Neural cell (in vitro differentiated cells): Measurements from ENCODE around the gene ZNF768. TPM values are rescaled to one million over a fixed set of nuclear protein-coding genes. Genes with fewer than 3 reads are reported as not detected.
"Not testable (repeated sequence)": the region's sequence is repeated elsewhere in the genome, so short reads cannot be mapped to it uniquely, and the experiment has no call there.

Experiments used
- H2AFZ ChIP-seq: fragments of 200-600, 300-800 bp; sonication (generic), shearing (Covaris generic); 2 replicates; pipeline ENCODE4 v1.6.0; 2014; ENCODE audit warnings: low read depth, mild to moderate bottlenecking, antibody characterized with exemption, low read length, moderate library complexity
- H3F3A ChIP-seq: fragments of 200-600 bp; shearing (Covaris generic); 2 replicates; pipeline ENCODE4 v1.6.1; 2016; ENCODE audit warnings: mild to moderate bottlenecking, moderate library complexity, mixed read lengths, antibody characterized with exemption, low read length; ENCODE audit not compliant: insufficient read depth, poor library complexity, severe bottlenecking
- H3K27ac ChIP-seq: fragments of 200-600, 300-800 bp; sonication (generic), shearing (Covaris generic); 2 replicates; pipeline ENCODE4 v1.5.1; 2014; ENCODE audit warnings: mild to moderate bottlenecking, low read length, moderate library complexity
- H3K27me3 ChIP-seq: fragments of 300-800, 200-600 bp; sonication (generic), shearing (Covaris generic); 2 replicates; pipeline ENCODE4 v1.6.0; 2014; ENCODE audit warnings: mild to moderate bottlenecking, low read depth, low read length, moderate library complexity; ENCODE audit not compliant: insufficient read depth
- H3K36me3 ChIP-seq: fragments of 300-800, 200-600 bp; sonication (generic), shearing (Covaris generic); 2 replicates; pipeline ENCODE4 v1.5.1; 2014; ENCODE audit warnings: mild to moderate bottlenecking, antibody characterized with exemption, low read length, moderate library complexity; ENCODE audit not compliant: insufficient read depth
- H3K4me2 ChIP-seq: fragments of 300-800, 200-600 bp; sonication (generic), shearing (Covaris generic); 2 replicates; pipeline ENCODE4 v1.6.0; 2014; ENCODE audit warnings: mild to moderate bottlenecking, low read length
- H3K4me3 ChIP-seq: fragments of 300-800, 200-600 bp; sonication (generic), shearing (Covaris generic); 2 replicates; pipeline ENCODE4 v1.5.1; 2014; ENCODE audit warnings: mild to moderate bottlenecking, low read length, moderate library complexity
- H3K79me2 ChIP-seq: fragments of 200-600 bp; shearing (Covaris generic); replicated peaks from 2 replicates; pipeline ENCODE4 v1.6.0; 2014; ENCODE audit warnings: mild to moderate bottlenecking, low read length, moderate library complexity; ENCODE audit not compliant: insufficient read depth
- H3K9ac ChIP-seq: fragments of 300-800, 200-600 bp; sonication (generic), shearing (Covaris generic); 2 replicates; pipeline ENCODE4 v1.6.1; 2016; ENCODE audit warnings: mild to moderate bottlenecking, low read length, mixed read lengths
- H3K9me2 ChIP-seq: fragments of 200-600 bp; shearing (Covaris generic); 2 replicates; pipeline ENCODE4 v1.6.1; 2016; ENCODE audit warnings: mild to moderate bottlenecking, low read length, mixed read lengths; ENCODE audit not compliant: insufficient read depth
- H3K9me3 ChIP-seq: fragments of 200-600, 300-800 bp; sonication (generic), shearing (Covaris generic); 2 replicates; pipeline ENCODE4 v1.6.1; 2016; ENCODE audit warnings: mild to moderate bottlenecking, mixed run types, low read length, moderate library complexity, mixed read lengths
- H4K20me1 ChIP-seq: fragments of 200-600 bp; shearing (Covaris generic); 2 replicates; pipeline ENCODE4 v1.6.1; 2016; ENCODE audit warnings: mild to moderate bottlenecking, mixed run types; ENCODE audit not compliant: insufficient read depth
- EP300 ChIP-seq: fragments of 450-650 bp; conservative IDR thresholded peaks from 2 replicates; pipeline ENCODE4 v1.6.1; 2014; ENCODE audit warnings: antibody characterized with exemption, mild to moderate bottlenecking, moderate library complexity; ENCODE audit not compliant: poor library complexity, severe bottlenecking
- EZH2 ChIP-seq: fragments of 200-600, 300-800 bp; shearing (Covaris generic), sonication (generic); IDR thresholded peaks from 2 replicates; pipeline ENCODE4 v1.6.1; 2014; ENCODE audit warnings: antibody characterized with exemption, low read length, borderline replicate concordance, mild to moderate bottlenecking; ENCODE audit not compliant: insufficient read depth, poor library complexity, severe bottlenecking
- MXI1 ChIP-seq: fragments of 450-650 bp; conservative IDR thresholded peaks from 2 replicates; pipeline ENCODE4 v1.6.1; 2014; ENCODE audit warnings: antibody characterized with exemption, mild to moderate bottlenecking; ENCODE audit not compliant: poor library complexity, severe bottlenecking
- POLR2AphosphoS5 ChIP-seq: IDR thresholded peaks from 2 replicates; pipeline ENCODE4 v1.6.1; 2012
- RAD21 ChIP-seq: fragments of 450-650 bp; conservative IDR thresholded peaks from 2 replicates; pipeline ENCODE4 v1.6.1; 2014; ENCODE audit warnings: antibody characterized with exemption, mild to moderate bottlenecking, moderate library complexity
- SMC3 ChIP-seq: fragments of 450-650 bp; conservative IDR thresholded peaks from 2 replicates; pipeline ENCODE4 v1.6.1; 2014; ENCODE audit warnings: antibody characterized with exemption, mild to moderate bottlenecking, moderate library complexity; ENCODE audit not compliant: poor library complexity
- TAF1 ChIP-seq: IDR thresholded peaks from 2 replicates; pipeline ENCODE4 v1.6.1; 2012; ENCODE audit warnings: low read depth
- polyA plus RNA-seq: library from polyadenylated mRNA; depleted of rRNA; stranded (reverse); fragments of >200 nt; gene quantifications from 2 replicates; pipeline ENCODE4 v1.2.3, GENCODE V29; 2014
- TF ChIP-seq, protein P1 (sequence below): fragments of 450-650 bp; IDR thresholded peaks from 2 replicates; pipeline ENCODE4 v1.5.1; 2014; ENCODE audit warnings: antibody characterized with exemption, mild to moderate bottlenecking, moderate library complexity; ENCODE audit not compliant: poor library complexity, severe bottlenecking
- TF ChIP-seq, protein P2 (sequence below): IDR thresholded peaks from 2 replicates; pipeline ENCODE4 v1.6.1; 2012; ENCODE audit warnings: borderline replicate concordance

Gene ZNF768
- polyA plus RNA-seq, 1 donor from 2014 or later, result 54.4 TPM

DNA sequence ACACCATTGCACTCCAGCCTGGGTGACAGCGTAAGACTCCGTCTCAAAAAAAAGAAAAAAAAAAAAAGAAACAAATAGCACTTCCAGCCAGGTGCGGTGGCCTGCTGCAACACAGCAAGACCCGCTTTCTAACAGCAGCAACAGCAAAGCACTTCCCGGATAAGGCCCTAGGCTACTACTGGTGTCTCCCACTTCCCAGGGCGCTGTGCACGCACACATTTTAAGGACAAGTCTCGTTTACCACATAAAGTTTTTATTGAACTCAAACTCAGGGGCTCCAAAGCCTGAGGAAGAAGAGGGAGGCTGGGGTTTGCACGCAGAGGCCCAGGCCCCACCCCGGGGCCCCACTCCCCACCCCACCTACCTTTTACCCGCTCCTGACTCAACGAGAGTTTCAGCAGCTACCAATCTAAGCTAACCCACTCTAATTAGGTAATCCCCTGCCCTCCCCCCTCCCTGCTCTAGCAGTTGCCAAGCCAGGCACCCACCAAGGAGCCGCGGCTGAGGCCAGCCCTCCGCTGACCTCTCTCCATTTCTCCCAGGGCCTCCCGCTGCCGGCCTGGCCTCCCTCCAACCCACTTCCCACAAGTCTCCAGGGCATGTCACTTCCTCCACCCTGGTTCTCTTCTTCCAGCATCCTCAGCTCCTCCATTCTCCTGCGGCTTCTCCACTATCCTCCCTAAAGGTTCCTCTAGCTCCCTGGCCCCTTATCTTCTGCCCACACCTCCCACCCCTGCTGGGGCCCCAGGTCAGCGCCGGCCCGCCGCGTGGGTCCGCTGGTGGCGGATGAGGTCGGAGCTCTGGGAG lies 2.4 kb downstream of the ZNF768 start:
- H3K9me3 ChIP-seq, result no peaks in the 10 kb centered on the region
- no peak overlapping the region for H3K9ac ChIP-seq
- no peaks in the 10 kb centered on the region for H3K36me3 ChIP-seq
- peaks cover 5% of the 10 kb centered on the region for H3K79me2 ChIP-seq
- no peaks in the 10 kb centered on the region for H3F3A ChIP-seq
- TF ChIP-seq SMC3 (no peak), POLR2AphosphoS5 (no peak), RAD21 (no peak), EZH2 (no peak), EP300 (no peak), TAF1 (no peak), MXI1 (no peak)
- TF ChIP-seq, protein P1, sequence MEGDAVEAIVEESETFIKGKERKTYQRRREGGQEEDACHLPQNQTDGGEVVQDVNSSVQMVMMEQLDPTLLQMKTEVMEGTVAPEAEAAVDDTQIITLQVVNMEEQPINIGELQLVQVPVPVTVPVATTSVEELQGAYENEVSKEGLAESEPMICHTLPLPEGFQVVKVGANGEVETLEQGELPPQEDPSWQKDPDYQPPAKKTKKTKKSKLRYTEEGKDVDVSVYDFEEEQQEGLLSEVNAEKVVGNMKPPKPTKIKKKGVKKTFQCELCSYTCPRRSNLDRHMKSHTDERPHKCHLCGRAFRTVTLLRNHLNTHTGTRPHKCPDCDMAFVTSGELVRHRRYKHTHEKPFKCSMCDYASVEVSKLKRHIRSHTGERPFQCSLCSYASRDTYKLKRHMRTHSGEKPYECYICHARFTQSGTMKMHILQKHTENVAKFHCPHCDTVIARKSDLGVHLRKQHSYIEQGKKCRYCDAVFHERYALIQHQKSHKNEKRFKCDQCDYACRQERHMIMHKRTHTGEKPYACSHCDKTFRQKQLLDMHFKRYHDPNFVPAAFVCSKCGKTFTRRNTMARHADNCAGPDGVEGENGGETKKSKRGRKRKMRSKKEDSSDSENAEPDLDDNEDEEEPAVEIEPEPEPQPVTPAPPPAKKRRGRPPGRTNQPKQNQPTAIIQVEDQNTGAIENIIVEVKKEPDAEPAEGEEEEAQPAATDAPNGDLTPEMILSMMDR, result no peak
- TF ChIP-seq, protein P2, sequence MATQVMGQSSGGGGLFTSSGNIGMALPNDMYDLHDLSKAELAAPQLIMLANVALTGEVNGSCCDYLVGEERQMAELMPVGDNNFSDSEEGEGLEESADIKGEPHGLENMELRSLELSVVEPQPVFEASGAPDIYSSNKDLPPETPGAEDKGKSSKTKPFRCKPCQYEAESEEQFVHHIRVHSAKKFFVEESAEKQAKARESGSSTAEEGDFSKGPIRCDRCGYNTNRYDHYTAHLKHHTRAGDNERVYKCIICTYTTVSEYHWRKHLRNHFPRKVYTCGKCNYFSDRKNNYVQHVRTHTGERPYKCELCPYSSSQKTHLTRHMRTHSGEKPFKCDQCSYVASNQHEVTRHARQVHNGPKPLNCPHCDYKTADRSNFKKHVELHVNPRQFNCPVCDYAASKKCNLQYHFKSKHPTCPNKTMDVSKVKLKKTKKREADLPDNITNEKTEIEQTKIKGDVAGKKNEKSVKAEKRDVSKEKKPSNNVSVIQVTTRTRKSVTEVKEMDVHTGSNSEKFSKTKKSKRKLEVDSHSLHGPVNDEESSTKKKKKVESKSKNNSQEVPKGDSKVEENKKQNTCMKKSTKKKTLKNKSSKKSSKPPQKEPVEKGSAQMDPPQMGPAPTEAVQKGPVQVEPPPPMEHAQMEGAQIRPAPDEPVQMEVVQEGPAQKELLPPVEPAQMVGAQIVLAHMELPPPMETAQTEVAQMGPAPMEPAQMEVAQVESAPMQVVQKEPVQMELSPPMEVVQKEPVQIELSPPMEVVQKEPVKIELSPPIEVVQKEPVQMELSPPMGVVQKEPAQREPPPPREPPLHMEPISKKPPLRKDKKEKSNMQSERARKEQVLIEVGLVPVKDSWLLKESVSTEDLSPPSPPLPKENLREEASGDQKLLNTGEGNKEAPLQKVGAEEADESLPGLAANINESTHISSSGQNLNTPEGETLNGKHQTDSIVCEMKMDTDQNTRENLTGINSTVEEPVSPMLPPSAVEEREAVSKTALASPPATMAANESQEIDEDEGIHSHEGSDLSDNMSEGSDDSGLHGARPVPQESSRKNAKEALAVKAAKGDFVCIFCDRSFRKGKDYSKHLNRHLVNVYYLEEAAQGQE, result no peak
- H3K4me3 ChIP-seq, result no peak overlapping the region
- H4K20me1 ChIP-seq, result no peaks in the 10 kb centered on the region
- no peak overlapping the region for H3K27ac ChIP-seq
- no peaks in the 10 kb centered on the region for H3K27me3 ChIP-seq
- no peak overlapping the region for H3K4me2 ChIP-seq
- no peaks in the 10 kb centered on the region for H3K9me2 ChIP-seq
- H2AFZ ChIP-seq, result no peak overlapping the region

DNA sequence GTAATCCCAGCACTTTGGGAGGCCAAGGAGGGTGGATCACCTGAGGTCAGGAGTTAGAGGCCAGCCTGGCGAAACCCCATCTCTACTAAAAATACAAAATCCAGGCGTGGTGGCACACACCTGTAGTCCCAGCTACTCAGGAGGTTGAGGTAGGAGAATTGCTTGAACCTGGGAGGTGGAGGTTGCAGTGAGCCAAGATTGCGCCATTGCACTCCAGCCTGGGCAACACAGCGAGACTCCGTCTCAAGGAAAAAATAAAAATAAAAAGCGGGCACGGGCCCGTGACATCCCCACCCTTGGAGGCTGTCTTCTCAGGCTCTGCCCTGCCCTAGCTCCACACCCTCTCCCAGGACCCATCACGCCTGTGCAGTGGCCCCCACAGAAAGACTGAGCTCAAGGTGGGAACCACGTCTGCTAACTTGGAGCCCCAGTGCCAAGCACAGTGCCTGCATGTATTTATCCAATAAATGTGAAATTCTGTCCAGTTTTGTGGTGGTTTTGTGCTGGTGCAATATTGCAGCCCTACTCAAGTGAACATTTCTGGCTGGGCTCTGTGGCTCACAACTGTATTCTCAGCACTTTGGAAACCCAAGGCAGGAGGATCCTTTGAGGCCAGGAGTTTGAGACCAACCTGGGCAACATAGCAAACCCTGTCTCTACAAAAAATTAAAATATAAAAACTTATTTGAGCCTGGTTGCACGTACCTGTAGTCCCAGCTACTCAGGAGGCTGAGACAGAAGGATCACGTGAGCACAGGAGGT lies 3.5 kb downstream of the ZNF768 start:
- not testable (repeated sequence) for H3K9me2 ChIP-seq, H3K36me3 ChIP-seq, H3K9me3 ChIP-seq, H2AFZ ChIP-seq, H4K20me1 ChIP-seq, H3K9ac ChIP-seq, H3F3A ChIP-seq, H3K27me3 ChIP-seq, H3K4me2 ChIP-seq, H3K4me3 ChIP-seq, H3K79me2 ChIP-seq, H3K27ac ChIP-seq
